SK-N-SH treated with all-trans-retinoic acid at 6 μM for 48 hours (cell line): ENCODE data around the gene PRKG1.
A peak's percentile ranks its signal among the peaks of the same experiment; 100 is the strongest.

Experiments used
- ATAC-seq: fragments of 200-7000 bp; cut with Tn5 transposase; 3 replicates; pipeline ENCODE4 v1.9.1; 2020; ENCODE audit warnings: mild to moderate bottlenecking, moderate library complexity
- ARNTL ChIP-seq: fragments of 450-650 bp; formaldehyde crosslinking; IDR thresholded peaks from 2 replicates; pipeline ENCODE4 v1.5.0; 2020; ENCODE audit warnings: low read depth, mild to moderate bottlenecking, moderate library complexity, borderline replicate concordance
- BACH2 ChIP-seq: fragments of 250-450 bp; sonication (Bioruptor Pico); IDR thresholded peaks from 2 replicates; pipeline ENCODE4 v1.9.0; 2021; ENCODE audit warnings: mild to moderate bottlenecking, borderline replicate concordance
- CSDC2 ChIP-seq: fragments of 250-450 bp; sonication (Bioruptor Pico); IDR thresholded peaks from 2 replicates; pipeline ENCODE4 v1.5.0; 2020; ENCODE audit warnings: mild to moderate bottlenecking, moderate library complexity
- ESRRG ChIP-seq: fragments of 250-450 bp; sonication (Bioruptor Pico); IDR thresholded peaks from 2 replicates; pipeline ENCODE4 v1.6.1; 2021; ENCODE audit warnings: mild to moderate bottlenecking
- ISL1 ChIP-seq: fragments of 250-450 bp; sonication (Bioruptor Pico); IDR thresholded peaks from 2 replicates; pipeline ENCODE4 v2.1.2; 2022; ENCODE audit warnings: mild to moderate bottlenecking, moderate library complexity
- OSR1 ChIP-seq: fragments of 250-450 bp; sonication (Bioruptor Pico); IDR thresholded peaks from 2 replicates; pipeline ENCODE4 v1.8.0; 2022; ENCODE audit warnings: moderate library complexity, mild to moderate bottlenecking, inconsistent platforms
- PPARA ChIP-seq: fragments of 250-450 bp; sonication (Bioruptor Pico); IDR thresholded peaks from 2 replicates; pipeline ENCODE4 v1.5.0; 2020; ENCODE audit warnings: mild to moderate bottlenecking, borderline replicate concordance
- RARB ChIP-seq: fragments of 250-450 bp; sonication (Bioruptor Pico); IDR thresholded peaks from 2 replicates; pipeline ENCODE4 v1.8.0; 2021; ENCODE audit warnings: mild to moderate bottlenecking, moderate library complexity
- SNAI2 ChIP-seq: fragments of 250-450 bp; sonication (Bioruptor Pico); IDR thresholded peaks from 2 replicates; pipeline ENCODE4 v1.5.0; 2020; ENCODE audit warnings: mild to moderate bottlenecking, moderate library complexity
- TCF4 ChIP-seq: fragments of 250-450 bp; sonication (Bioruptor Pico); IDR thresholded peaks from 2 replicates; pipeline ENCODE4 v1.8.0; 2021; ENCODE audit warnings: mild to moderate bottlenecking, moderate library complexity, borderline replicate concordance
- TOX ChIP-seq: fragments of 250-450 bp; sonication (Bioruptor Pico); IDR thresholded peaks from 2 replicates; pipeline ENCODE4 v1.8.0; 2021; ENCODE audit warnings: mild to moderate bottlenecking, moderate library complexity, borderline replicate concordance
- ZC3H10 ChIP-seq: fragments of 250-450 bp; sonication (Bioruptor Pico); IDR thresholded peaks from 2 replicates; pipeline ENCODE4 v1.5.1; 2021; ENCODE audit warnings: mild to moderate bottlenecking, moderate library complexity
- ZNF565 ChIP-seq: fragments of 450-650 bp; formaldehyde crosslinking; conservative IDR thresholded peaks from 2 replicates; pipeline ENCODE4 v1.5.0; 2020; ENCODE audit warnings: low read depth, mild to moderate bottlenecking, moderate library complexity
- ZNF70 ChIP-seq: fragments of 450-650 bp; formaldehyde crosslinking; IDR thresholded peaks from 2 replicates; pipeline ENCODE4 v1.5.0; 2020; ENCODE audit warnings: mild to moderate bottlenecking, moderate library complexity
- ZNF8 ChIP-seq: fragments of 450-650 bp; formaldehyde crosslinking; IDR thresholded peaks from 2 replicates; pipeline ENCODE4 v1.5.0; 2020; ENCODE audit warnings: mild to moderate bottlenecking, moderate library complexity
- TF ChIP-seq, protein P1 (sequence below): fragments of 250-450 bp; sonication (Bioruptor Pico); IDR thresholded peaks from 2 replicates; pipeline ENCODE4 v1.8.0; 2021; ENCODE audit warnings: low read depth, mild to moderate bottlenecking, moderate library complexity, borderline replicate concordance
- TF ChIP-seq, protein P2 (sequence below): fragments of 250-450 bp; sonication (Bioruptor Pico); IDR thresholded peaks from 2 replicates; pipeline ENCODE4 v1.8.0; 2020; ENCODE audit warnings: mild to moderate bottlenecking, moderate library complexity, borderline replicate concordance
- TF ChIP-seq, protein P3 (sequence below): fragments of 250-450 bp; sonication (Bioruptor Pico); IDR thresholded peaks from 2 replicates; pipeline ENCODE4 v1.5.0; 2020; ENCODE audit warnings: mild to moderate bottlenecking, moderate library complexity
- TF ChIP-seq, protein P4 (sequence below): fragments of 250-450 bp; sonication (Bioruptor Pico); IDR thresholded peaks from 2 replicates; pipeline ENCODE4 v1.5.1; 2021; ENCODE audit warnings: mild to moderate bottlenecking, moderate library complexity
- TF ChIP-seq, protein P5 (sequence below): fragments of 250-450 bp; sonication (Bioruptor Pico); IDR thresholded peaks from 2 replicates; pipeline ENCODE4 v1.5.1; 2020; ENCODE audit warnings: low read depth, mild to moderate bottlenecking, moderate library complexity

PRKG1 gene

DNA sequence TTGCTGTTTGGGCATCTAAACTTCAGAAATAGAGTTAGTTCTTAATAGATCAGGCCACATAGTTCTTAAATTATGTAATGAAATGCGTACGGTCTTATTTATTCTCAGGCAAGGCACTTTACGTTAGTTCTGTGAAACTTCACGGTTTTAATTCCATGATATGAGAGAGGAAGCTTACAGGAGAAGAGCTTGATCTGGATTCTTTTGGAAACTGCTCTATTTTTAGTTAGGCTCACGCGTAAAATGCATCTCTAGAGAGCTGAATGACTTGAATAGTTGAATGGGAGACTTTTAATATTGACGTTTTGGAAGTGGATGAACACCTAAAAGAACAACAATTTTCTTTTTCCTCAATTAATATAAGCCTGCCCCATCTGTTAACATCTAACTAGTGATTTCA is 71.1 kb downstream of the PRKG1 start (continued):
- TF ChIP-seq, protein P1, sequence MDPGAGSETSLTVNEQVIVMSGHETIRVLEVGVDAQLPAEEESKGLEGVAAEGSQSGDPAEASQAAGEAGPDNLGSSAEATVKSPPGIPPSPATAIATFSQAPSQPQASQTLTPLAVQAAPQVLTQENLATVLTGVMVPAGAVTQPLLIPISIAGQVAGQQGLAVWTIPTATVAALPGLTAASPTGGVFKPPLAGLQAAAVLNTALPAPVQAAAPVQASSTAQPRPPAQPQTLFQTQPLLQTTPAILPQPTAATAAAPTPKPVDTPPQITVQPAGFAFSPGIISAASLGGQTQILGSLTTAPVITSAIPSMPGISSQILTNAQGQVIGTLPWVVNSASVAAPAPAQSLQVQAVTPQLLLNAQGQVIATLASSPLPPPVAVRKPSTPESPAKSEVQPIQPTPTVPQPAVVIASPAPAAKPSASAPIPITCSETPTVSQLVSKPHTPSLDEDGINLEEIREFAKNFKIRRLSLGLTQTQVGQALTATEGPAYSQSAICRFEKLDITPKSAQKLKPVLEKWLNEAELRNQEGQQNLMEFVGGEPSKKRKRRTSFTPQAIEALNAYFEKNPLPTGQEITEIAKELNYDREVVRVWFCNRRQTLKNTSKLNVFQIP, result no peak
- TF ChIP-seq ZNF8 (CRISPR knock-in tag), result no peak
- TF ChIP-seq, protein P2, sequence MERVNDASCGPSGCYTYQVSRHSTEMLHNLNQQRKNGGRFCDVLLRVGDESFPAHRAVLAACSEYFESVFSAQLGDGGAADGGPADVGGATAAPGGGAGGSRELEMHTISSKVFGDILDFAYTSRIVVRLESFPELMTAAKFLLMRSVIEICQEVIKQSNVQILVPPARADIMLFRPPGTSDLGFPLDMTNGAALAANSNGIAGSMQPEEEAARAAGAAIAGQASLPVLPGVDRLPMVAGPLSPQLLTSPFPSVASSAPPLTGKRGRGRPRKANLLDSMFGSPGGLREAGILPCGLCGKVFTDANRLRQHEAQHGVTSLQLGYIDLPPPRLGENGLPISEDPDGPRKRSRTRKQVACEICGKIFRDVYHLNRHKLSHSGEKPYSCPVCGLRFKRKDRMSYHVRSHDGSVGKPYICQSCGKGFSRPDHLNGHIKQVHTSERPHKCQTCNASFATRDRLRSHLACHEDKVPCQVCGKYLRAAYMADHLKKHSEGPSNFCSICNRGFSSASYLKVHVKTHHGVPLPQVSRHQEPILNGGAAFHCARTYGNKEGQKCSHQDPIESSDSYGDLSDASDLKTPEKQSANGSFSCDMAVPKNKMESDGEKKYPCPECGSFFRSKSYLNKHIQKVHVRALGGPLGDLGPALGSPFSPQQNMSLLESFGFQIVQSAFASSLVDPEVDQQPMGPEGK (CRISPR knock-in tag), result no peak
- TF ChIP-seq ESRRG, result no peak

DNA sequence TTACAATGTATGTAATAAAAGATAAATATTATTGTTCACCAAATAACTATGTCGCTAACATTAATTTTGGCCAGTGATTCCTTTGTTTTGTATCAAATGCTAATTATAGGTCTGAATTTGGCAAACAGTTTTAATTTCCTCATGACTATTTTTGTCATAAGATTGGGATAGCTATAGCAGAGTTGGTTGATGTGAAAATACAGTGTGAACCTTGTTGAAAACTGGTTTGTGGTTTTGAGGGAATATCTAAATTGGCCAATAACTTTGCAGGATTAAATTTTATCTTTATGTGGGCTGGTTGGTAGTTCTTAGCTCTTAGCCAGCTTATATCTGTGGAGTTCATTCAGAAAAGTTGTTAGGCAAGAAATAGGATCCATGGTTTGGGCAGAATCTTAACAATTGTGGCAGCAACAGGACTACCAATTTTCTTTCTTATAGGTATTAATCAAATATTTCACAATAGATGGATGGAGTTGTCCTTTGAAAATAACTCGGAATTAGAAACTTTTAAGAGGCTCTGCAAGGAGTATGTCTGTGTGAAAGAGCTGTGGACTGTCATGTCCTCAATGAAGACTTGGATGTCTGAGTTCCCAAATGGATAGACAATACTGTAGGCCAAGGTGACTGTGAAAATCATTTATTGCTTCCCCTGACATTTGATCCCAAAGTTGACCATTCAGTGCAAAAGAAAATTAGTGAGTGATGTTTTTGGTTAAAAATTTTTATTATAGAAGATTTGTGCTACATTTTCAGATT is 73.5 kb downstream of the PRKG1 start:
- TF ChIP-seq RARB (CRISPR knock-in tag) (no peak), ESRRG (no peak), PPARA (CRISPR knock-in tag) (no peak), BACH2 (no peak)
- TF ChIP-seq, protein P3, sequence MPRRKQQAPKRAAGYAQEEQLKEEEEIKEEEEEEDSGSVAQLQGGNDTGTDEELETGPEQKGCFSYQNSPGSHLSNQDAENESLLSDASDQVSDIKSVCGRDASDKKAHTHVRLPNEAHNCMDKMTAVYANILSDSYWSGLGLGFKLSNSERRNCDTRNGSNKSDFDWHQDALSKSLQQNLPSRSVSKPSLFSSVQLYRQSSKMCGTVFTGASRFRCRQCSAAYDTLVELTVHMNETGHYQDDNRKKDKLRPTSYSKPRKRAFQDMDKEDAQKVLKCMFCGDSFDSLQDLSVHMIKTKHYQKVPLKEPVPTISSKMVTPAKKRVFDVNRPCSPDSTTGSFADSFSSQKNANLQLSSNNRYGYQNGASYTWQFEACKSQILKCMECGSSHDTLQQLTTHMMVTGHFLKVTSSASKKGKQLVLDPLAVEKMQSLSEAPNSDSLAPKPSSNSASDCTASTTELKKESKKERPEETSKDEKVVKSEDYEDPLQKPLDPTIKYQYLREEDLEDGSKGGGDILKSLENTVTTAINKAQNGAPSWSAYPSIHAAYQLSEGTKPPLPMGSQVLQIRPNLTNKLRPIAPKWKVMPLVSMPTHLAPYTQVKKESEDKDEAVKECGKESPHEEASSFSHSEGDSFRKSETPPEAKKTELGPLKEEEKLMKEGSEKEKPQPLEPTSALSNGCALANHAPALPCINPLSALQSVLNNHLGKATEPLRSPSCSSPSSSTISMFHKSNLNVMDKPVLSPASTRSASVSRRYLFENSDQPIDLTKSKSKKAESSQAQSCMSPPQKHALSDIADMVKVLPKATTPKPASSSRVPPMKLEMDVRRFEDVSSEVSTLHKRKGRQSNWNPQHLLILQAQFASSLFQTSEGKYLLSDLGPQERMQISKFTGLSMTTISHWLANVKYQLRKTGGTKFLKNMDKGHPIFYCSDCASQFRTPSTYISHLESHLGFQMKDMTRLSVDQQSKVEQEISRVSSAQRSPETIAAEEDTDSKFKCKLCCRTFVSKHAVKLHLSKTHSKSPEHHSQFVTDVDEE (CRISPR knock-in tag), result no peak
- TF ChIP-seq, protein P4, sequence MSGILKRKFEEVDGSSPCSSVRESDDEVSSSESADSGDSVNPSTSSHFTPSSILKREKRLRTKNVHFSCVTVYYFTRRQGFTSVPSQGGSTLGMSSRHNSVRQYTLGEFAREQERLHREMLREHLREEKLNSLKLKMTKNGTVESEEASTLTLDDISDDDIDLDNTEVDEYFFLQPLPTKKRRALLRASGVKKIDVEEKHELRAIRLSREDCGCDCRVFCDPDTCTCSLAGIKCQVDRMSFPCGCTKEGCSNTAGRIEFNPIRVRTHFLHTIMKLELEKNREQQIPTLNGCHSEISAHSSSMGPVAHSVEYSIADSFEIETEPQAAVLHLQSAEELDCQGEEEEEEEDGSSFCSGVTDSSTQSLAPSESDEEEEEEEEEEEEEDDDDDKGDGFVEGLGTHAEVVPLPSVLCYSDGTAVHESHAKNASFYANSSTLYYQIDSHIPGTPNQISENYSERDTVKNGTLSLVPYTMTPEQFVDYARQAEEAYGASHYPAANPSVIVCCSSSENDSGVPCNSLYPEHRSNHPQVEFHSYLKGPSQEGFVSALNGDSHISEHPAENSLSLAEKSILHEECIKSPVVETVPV (CRISPR knock-in tag), result no peak
- no peak for ATAC-seq

DNA sequence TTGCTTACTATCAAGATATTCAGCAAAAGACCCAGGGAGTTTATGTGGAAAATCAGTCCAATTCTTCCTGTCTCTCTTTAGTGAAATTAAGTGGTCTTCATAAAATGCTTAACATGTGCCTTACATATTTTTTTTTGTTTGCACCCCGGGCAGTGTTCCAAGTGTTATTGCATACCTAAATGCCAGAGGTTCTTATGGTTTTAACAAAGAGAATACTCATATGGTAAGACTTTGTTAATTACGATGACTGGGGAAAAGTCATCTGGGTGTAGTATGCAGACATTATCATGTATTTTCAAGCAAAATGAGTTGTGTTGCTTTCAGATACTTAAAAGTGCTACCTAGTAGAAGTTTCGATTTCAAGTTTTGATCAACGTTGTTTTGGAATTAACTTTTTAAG is 82.6 kb downstream of the PRKG1 start:
- ATAC-seq, result peak; percentile 43; the same call in 1 of the 3 replicates
- TF ChIP-seq, protein P5, sequence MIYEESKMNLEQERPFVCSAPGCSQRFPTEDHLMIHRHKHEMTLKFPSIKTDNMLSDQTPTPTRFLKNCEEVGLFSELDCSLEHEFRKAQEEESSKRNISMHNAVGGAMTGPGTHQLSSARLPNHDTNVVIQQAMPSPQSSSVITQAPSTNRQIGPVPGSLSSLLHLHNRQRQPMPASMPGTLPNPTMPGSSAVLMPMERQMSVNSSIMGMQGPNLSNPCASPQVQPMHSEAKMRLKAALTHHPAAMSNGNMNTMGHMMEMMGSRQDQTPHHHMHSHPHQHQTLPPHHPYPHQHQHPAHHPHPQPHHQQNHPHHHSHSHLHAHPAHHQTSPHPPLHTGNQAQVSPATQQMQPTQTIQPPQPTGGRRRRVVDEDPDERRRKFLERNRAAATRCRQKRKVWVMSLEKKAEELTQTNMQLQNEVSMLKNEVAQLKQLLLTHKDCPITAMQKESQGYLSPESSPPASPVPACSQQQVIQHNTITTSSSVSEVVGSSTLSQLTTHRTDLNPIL (CRISPR knock-in tag), result no peak
- TF ChIP-seq RARB (CRISPR knock-in tag), result no peak
- TF ChIP-seq OSR1 (CRISPR knock-in tag), result no peak
- TF ChIP-seq BACH2, result no peak
- no peak for TF ChIP-seq CSDC2 (CRISPR knock-in tag)
- TF ChIP-seq, protein P1, result no peak
- no peak for TF ChIP-seq TOX (CRISPR knock-in tag)
- TF ChIP-seq ESRRG, result no peak
- no peak for TF ChIP-seq ISL1
- no peak for TF ChIP-seq PPARA (CRISPR knock-in tag)
- TF ChIP-seq, protein P3 (CRISPR knock-in tag), result no peak
- TF ChIP-seq ARNTL (CRISPR knock-in tag), result no peak
- no peak for TF ChIP-seq ZNF70 (CRISPR knock-in tag)
- no peak for TF ChIP-seq SNAI2
- no peak for TF ChIP-seq TCF4 (CRISPR knock-in tag)
- no peak for TF ChIP-seq ZC3H10 (CRISPR knock-in tag)
- TF ChIP-seq ZNF565 (CRISPR knock-in tag), result no peak
- TF ChIP-seq, protein P2 (CRISPR knock-in tag), result no peak
